ENCODE measurements around the gene MTR.

- TF ChIP-seq, protein P1, sequence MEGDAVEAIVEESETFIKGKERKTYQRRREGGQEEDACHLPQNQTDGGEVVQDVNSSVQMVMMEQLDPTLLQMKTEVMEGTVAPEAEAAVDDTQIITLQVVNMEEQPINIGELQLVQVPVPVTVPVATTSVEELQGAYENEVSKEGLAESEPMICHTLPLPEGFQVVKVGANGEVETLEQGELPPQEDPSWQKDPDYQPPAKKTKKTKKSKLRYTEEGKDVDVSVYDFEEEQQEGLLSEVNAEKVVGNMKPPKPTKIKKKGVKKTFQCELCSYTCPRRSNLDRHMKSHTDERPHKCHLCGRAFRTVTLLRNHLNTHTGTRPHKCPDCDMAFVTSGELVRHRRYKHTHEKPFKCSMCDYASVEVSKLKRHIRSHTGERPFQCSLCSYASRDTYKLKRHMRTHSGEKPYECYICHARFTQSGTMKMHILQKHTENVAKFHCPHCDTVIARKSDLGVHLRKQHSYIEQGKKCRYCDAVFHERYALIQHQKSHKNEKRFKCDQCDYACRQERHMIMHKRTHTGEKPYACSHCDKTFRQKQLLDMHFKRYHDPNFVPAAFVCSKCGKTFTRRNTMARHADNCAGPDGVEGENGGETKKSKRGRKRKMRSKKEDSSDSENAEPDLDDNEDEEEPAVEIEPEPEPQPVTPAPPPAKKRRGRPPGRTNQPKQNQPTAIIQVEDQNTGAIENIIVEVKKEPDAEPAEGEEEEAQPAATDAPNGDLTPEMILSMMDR (IDR thresholded peaks at IDR 0.05), result no peak
- TF ChIP-seq POLR2A (IDR thresholded peaks at IDR 0.05), result no peak
- TF ChIP-seq EP300 (IDR thresholded peaks at IDR 0.05), result no peak
Observed at GRCh38 chr1:236848274-236848923, 53.3 kb downstream of the MTR start.
